Measurements from ENCODE around the gene FOXF1.

DNA sequence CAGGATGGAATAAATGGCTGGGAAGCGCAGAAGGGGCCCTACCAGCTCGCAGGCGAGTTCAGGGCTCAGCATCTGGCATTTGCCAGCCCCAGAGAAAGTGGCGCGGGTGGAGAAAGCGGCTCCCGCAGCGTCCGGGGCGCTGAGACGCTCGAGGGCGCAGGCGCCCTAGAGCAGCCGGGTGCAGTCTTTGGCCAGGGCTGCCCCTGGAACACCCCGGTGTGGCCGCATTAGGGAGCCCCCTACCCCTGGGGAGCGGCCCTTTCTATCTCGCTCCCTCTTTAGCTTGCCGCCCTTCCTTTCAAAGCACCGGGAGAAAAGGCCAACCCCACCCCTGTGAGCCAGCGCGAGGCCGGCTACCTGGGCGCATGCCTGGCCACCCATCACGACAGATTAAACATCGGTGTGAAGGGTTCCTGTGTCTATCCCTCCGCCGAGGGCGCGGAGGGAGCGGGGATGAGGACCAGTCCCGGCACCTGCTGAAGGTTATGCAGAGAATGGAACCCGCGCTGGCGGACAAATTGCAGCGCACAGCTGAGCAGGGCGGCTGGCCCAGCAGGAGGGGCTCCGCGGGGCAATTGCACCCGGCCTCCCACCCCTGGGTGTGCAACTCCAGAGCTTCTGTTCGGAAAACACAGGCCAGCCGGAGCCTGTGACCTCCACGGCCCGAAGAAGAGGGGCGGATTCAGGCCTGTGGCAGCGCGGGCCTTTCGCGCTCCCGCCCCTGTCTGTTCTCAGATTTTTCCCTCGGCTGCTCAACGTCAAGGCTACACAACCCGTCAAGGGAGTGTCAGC lies 15.6 kb upstream of the FOXF1 start:
- no peak for TF ChIP-seq POLR2A (IDR thresholded peaks at IDR 0.05)
- TF ChIP-seq, protein P1, sequence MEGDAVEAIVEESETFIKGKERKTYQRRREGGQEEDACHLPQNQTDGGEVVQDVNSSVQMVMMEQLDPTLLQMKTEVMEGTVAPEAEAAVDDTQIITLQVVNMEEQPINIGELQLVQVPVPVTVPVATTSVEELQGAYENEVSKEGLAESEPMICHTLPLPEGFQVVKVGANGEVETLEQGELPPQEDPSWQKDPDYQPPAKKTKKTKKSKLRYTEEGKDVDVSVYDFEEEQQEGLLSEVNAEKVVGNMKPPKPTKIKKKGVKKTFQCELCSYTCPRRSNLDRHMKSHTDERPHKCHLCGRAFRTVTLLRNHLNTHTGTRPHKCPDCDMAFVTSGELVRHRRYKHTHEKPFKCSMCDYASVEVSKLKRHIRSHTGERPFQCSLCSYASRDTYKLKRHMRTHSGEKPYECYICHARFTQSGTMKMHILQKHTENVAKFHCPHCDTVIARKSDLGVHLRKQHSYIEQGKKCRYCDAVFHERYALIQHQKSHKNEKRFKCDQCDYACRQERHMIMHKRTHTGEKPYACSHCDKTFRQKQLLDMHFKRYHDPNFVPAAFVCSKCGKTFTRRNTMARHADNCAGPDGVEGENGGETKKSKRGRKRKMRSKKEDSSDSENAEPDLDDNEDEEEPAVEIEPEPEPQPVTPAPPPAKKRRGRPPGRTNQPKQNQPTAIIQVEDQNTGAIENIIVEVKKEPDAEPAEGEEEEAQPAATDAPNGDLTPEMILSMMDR (IDR thresholded peaks at IDR 0.05): no peak
